Retina (tissue), 1 donor: Measurements from ENCODE around the gene BAZ1A.

Experiments
- DNase-seq: peaks from one replicate; pipeline ENCODE4 v3.0.0-alpha.2; 2016

Gene BAZ1A

DNA sequence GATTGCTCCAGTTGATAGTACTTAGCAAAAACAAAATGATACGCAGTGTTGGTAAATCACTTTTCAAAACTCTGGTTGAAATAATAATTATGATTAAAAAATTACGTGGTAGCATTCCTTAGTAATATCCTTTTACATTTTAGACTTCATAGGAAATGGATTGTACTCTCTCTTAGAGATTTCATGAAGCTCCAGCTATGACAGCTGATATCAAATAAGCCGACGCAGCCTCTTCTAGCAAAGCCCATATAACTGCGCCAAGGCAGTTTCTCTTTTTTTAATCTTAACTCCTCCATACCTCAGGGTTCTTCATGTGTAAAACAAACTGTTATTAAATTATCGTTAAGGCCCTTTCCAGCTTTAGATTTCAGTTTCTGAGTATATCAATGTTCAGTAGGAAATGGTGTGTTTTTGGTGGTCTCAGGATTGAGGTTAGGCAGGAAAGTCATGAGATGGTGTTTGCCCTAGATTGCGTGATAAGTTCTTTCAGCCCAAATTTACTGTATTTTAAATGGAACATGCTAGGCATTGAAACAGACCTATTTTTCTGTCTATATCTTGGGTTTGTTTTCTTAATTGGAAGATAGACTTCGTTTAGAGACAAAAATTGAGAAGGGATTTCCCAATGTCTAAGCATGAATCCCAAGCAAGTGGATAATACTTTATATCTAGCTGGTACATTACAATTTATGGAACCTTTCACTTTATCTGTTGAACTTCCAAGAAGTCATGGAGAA, 159.9 kb downstream of the BAZ1A start:
- DNase-seq = no peak

DNA sequence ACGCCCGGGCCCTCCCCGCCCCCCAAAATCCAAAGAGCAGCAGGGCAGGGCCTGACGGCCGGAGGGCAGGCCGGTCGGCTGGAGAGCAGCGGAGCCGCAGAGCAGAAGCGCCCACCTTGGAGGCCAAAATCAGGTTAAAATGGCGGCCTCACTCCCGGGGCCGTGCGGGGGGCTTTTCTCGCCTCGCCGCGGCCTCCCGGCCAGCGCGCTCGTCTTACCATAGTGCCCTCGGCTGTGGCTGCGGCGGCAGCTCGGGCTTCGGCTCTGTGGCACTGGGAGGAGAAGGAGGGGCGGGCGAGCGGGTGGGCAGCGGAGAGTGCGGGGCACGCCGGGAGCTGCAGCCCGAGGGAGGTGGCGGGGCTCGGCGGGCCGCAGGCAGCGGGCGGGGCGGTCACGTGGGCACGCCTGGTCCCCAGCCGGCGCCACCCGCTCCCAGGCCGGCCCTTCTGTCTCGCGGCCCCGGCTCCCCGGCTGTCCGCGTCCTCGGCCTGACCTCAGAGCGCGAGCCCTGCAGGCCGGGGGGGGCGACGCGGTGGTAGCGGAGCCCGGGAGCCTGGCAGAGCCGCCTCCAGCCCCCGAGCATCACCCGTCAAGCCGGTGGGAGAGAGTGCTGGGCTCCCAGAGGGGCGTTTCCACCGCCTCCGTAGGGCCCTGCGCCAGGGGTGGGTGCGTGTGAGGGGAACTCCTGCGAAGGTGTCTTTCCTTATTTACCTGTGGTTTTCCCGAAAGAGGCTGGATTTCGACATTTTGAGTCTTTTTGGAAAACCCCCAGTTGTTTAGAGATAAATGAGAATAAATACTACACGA, 160.6 kb downstream of the BAZ1A start, which contains the start of gene CFL2:
TSS of gene CFL2 (minus strand) at position 274 of the 807 bp plus-strand sequence. CDS start at position 221, 53 bp downstream.
- DNase-seq = peak; percentile 93

DNA sequence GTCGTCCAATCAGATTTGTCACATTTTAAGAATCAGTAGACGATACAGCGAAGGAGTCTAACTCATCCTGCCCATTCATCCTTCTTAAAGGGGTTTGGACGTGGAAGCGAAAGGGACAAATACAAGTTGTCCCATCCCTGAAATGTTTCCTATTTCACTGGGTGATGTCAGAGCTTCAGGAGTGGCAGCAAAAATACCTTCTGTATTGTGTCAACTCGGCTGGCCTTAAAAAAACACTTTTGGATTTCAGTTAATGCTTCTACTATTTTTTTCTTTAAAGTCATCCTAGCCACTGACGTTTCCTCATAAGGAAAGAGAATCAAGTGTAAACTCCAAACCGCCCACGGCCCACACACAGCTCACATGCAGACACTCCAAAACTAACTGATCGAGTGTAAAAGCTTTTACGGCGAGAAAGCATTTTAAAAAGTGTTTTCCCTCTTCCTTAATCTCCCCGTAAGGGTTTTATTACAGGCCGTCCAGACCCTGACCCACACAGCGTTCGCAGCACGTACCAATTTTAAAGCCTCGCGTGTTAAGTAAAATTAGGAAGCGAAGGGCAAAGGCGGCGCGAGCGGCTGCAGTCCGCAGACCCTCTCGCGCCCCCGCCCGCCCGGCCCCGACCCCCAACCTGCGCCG, 161.4 kb downstream of the BAZ1A start:
- peak; percentile 71 for DNase-seq

DNA sequence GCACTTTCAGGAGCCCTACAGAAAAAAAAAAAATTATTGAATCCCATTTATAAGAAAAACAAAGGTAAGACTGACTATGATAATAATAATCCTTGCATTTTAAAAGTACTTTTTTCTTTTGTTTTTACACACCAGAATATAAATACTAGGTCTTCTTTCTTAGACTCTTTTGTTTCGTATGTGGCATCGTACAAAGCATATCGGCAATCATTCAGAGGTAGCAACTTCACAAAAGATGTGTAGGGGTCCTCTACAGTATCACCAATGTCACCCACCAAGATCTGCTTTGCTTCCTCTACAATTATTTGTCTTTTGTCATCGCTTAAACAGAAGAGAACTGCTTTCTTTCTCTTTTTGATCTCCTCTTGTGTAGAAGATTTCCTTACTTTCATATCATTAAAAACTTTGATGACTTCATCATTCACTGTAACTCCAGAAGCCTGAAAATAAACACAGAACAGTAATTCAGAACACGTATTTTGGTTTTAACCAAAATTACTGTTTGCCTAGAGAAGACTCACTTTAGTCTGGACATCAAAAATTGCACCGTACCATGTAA, 162.0 kb downstream of the BAZ1A start:
- no peak for DNase-seq

DNA sequence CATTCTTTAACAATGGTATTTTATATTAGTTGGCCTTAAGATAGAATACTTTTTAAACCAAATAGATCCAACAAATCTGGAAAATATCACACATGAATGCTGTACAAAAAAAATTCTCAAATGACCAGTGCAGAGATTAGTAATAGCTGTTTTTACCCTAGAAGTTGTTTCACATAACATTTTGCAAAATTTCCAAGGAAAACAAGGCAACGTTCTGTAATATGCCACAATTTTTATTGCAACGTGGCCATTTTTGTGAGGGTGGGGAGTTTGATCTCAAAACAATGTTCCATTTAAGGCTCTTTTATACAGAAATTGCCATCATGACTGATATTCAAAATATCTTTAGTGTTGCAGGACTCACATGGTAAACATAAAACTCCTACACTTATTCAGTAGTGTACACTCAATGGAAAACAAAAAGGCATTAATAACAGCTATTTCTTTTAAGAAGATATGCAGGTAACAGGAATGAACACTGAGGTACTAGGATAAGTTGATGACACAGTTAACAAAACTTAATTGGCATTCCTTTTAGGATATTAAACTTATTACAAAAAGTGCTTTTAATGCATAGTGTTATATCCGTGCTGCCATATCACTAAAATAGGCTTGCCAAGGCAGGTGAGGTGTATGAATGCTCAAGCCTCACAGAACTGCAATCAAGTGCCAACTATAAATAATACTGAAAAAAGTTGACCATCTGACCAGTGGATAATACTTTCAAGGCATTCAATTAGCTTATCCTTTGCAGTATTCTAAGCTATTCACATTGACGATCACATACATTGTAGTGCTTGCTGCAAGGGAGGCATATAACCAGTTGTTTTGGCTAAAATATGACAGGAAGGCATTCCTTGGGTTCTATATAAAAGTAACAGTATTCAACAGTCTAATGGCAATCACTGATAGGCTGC, 163.1 kb downstream of the BAZ1A start:
- no peak for DNase-seq

DNA sequence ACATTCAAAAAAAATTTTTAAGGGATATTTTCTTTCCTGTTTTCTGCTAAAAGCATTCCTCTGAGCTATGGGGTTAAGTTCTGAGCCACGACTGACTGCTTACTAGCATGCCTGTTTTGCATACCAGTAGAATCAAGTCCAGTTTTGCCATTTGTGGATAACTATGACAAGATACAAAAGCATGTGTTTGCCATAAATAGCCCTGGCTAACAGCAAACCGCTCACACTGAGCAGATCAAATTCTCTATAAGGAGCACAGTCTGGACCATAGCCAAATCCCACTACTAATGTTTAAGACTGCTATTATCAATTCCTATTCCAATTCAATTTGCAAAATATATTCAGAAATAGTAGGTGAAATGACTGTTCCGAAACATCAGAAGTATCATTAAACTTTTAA, 164.0 kb downstream of the BAZ1A start:
- no peak for DNase-seq

DNA sequence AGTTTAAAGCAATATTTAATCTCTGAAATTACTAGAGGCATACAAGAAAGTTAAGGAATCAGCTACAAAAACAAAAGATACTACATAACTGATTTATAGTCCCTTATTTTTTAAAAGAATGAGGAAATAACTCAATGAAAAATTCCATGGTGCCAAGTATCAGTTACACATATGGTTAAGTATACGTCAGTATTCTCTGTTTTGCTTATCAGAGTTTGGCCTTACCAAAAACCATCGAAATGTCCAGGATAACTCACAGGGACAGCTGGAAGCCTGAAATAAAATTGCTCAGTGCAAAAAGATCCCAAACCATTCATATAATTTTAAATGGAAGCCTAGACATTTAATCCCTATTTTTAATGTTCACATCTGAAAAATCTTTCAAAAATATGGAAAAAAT, 164.4 kb downstream of the BAZ1A start:
- DNase-seq = no peak

DNA sequence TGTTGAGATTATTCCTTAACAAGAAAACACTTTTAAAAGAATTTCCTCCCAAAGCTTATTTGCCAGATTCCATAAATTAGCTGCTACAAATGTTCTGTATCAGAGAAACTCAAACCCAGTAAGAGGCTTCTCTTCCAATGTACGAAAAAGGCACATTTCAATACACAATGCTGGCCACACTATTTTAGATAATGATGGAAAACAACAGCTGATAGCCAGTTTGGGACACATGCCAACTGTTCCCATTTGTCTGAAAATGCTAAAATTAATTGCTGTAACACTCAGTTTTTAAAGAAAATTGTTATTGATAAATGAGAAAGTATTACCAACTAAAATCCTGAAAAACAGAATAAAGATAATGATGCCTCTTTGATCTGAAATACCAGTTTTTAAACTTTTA, 165.2 kb downstream of the BAZ1A start:
- no peak for DNase-seq

DNA sequence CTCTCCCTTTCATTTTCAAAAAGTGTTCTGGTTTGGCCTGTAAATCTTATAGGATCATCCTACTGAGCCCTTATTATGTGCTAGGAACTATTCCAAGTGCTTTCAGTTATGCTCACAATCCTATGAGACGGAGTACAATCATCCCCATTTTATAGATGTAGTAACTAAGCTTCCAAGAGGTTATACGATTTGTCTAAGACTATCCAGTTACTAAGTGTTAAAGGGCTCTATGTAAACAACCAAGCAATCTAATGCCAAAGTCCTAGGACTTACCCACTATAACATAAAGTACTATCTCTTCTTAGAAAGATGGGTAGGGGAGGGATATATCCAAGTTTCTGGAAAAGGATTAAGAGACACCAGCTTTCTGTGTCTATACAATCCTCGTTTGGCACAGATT, 167.4 kb downstream of the BAZ1A start:
- DNase-seq = no peak
